Measurements from ENCODE around the gene CNST.
A peak's percentile ranks its signal among the peaks of the same experiment; 100 is the strongest.
"Not testable (repeated sequence)": the region's sequence is repeated elsewhere in the genome, so short reads cannot be mapped to it uniquely, and the experiment has no call there.

Gene CNST

DNA sequence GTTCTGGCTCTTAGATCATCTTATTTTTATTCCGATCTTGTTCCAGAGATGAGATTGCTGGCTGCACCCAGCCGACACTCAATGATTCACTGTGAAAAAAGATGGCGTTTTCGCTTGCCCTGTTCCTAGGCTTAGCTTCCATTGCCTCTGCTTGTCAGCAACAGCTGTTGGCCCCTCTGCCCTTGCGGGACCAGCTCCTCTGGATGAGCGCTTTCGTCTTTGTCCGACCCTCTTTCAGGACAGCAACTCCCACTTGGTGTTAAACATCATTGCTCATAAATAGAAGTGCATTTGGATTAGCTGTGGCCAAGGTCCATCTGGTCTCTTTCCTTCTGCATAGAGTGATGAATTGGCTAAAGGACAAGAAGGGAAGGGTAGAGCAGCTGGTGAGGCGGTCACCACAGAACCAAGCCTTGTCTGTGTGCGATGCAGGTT, 114.5 kb downstream of the CNST start:
- no peak for DNase-seq

DNA sequence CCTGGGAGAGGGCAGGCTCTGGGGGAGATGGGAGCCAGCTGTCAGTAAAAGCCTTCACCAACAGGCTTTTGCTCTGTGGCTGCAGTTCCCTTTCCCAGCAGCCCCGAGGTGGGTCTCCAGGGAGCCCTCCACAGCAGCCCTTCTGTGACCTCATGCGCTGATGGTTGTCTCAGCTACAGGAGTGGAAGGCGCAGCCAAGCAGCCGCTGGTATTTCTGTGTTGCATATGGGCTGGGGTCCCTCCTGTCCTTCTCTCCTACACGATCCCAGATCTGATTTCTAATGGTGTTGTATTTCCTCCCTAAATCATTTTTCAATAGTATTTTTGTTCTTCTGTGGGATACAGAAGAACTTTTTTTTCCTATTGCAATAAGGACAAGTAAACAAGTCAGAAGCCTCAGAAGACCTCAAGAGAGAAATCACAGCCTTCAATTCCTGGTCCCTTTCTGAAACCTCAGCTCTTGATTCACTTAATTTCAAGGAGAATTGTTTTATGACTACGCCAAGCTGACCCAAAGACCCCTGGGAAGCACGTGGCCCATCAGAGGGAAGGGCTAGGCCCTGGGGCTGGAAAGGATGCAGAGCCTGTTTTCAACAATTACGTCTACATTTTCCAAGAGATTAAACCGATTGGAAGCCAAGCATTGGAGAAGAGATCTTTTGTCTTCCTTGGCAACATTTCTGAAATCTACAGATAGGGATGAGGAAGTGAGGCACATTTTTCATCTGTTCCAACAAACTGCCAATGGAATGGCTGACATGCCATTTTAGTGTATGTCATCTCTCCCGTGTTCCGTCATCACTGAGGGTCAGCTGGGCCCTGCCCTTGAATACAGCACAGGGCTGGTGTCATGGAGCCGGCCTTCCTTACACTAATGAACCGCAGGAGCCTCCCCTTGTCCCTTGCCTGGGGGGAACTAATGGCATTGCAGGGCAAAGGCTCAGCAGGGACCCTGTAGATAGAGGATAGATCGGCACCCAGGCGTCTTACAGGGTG, 115.9 kb downstream of the CNST start:
- DNase-seq, result no peak

DNA sequence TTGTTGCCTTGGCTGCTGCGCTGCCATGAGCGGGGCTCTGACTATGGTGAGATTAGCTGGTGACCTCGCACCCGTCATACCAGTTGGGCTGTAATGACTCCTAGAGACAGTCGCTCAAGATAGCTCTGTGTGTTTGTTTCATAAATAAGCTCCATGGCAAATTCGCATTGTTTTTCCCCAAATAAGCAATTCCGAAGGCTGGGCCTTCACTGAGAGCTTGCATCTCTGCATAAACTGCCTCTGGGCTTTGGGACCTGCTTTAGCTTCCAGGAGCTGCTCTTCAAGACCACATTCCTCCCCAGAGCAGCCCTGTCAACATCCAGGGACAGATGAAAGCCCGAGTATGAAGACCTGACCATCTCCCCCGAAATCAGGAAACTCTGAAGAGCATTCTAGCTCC, 117.3 kb downstream of the CNST start:
- DNase-seq, result no peak

DNA sequence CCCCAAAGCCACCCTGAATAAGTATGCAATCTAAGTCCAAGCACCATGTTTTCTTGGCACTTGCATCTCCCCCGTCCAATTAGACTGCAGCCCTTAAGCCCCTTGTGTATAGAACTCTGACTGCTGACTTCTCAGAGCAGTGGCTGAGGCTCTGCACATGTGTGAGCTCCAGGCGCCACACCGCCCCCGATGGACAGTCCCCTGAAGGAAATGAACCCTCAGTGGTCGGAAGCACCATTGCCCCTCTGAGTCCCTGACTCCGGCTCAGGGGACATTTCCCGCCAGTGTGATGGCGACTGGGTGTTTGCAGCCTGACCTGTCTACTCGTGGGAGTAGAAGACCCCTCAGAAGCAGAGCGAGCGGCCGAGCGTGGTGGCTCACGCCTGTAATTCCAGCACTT, 120.7 kb downstream of the CNST start:
- DNase-seq, result no peak

DNA sequence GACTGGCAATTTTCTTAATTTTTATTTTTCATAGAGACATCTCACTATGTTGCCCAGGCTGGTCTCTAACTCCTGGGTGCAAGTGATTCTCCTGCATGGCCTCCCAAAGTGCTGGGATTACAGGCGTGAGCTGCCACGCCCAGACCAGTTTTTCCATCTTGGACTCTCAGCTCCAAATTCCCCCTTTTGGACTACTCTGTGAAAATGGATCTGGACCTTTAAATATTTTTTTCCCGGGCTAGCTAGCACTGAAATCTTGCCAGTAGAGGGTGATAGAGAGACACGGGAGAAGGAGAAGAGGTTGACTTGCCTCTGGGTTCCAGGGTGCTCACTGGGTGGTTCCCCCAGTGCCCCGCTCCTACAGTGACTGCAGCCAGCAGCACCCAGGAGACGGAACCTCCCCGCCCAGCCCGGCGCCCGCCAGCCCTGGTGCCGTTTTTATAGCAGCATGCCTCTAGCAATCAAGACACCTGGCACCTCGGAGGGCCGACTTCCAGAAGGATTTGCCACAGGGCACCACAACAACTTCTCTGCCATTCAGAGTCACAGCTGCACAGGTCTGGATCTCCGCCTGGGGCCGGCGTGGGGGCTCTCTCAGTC, 123.3 kb downstream of the CNST start:
- peak; percentile 29 for DNase-seq

DNA sequence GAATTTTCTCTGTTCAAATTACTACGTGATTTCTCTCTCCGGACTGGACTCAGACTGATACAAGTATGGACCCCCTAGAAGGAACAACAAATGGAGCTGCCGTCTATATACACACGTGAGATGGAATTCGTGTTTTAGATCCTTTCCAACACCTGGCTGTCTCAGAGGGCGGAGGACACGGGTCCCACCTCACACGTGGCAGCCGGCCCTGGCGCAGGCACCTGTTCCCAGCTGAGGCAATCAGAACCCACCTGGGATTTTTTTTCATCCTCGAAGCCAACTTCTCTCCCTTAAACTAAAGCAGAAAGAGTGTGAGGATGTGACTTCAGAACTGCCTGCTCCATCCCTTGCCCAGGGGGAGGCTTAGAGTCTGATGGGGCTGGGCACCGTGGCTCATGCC, 123.8 kb downstream of the CNST start:
- no peak for DNase-seq

DNA sequence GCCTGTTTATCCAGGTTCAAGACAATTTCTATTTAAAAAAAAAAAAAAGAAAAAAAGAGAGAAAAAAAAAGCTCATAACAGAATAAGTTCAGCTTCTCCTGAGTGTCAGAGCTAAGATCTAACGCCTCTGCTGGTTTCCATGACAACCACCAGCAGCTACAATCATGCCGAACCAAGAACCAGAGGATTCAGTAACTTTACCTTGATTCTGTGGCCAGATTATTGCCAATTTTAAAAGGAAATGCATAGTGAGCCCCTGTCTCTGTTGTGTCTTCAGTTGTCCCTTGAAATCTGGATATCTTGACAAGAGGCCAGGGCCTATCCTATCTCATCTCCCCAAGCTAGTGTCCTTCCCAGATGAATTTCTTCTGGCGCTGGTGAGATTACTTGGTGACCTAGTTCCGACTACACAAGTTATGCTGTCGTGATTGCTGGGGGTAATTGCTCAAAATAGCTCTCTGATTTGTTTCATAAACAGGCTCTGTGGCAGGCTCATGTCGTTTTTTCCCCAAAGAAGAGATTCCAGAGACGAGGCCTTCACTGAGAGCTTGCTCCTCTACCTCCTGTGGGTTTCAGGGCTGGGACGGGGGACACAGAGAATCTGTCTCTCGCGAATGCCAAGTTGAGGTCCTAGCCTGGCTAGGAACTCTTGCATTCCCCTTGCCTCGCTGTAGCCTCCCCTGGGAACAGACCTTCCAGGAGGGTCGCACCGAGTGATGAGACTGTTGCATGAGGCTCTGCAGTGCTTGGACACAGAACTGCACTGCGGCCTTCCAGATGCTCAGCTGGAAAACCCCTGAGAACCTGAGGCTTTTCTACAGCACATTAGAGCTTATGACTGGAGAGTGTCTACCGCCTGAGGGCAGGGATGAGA, 125.6 kb downstream of the CNST start:
- DNase-seq, result no peak

DNA sequence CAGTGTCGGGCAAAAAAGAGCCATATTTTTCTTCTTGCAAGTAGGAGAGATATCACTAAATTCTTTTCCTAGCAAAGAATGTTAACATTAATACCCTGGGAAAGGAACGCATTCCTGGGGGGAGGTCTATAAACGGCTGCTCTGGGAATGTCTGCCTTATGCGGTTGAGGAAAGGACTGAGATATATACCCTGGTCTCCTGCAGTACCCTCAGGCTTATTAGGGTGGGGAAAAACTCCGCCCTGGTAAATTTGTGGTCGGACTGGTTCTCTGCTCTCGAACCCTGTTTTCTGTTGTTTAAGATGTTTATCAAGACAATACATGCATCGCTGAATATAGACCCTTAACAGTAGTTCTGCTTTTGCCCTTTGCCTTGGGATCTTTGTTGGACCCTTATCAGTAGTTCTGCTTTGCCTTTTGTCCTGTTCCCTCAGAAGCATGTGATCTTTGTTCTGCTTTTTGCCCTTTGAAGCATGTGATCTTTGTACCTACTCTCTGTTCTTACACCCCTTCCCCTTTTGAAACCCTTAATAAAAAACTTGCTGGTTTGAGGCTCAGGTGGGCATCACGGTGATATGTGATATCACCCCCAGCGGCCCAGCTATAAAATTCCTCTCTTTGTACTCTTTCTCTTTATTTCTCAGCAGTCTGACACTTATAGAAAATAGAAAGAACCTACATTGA, 128.1 kb downstream of the CNST start:
- not testable (repeated sequence) for DNase-seq

DNA sequence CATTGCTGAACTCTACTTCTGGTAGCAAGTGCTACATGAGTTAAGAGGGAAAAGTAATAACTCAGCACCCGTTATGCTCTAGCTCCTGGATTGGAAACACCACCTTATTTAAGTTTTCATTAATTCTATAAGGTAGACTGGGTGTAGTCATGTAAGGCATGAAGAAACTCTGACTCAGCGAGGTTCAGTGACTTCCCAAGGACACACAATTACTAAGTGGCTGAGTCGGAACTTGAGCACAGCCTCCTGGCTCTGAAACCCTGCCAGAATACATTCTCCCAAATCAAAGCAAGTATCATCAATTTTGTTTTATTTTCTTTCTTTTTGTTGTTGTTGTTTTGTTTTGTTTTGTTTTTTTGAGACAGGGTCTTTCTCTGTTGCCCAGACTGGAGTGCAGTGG, 128.9 kb downstream of the CNST start:
- DNase-seq, result no peak

DNA sequence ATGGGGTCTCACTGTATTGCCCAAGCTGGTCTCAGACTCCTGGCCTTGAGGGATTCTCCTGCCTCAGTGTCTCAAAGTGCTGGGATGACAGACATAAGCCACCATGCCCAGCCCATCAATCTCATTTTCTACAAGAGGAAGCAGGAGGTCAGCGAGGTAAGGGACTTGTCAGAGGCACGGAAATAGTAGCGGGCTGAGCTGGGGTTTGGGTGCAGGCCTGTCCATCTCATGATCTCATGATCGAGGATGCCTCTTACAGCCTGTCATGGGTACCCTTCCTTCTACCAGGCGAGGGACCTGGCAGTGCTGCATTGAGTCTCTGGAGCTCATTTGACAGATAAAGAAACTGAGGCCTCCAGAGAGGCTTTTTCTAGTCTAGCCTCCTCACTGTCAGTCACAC, 129.4 kb downstream of the CNST start:
- no peak for DNase-seq

DNA sequence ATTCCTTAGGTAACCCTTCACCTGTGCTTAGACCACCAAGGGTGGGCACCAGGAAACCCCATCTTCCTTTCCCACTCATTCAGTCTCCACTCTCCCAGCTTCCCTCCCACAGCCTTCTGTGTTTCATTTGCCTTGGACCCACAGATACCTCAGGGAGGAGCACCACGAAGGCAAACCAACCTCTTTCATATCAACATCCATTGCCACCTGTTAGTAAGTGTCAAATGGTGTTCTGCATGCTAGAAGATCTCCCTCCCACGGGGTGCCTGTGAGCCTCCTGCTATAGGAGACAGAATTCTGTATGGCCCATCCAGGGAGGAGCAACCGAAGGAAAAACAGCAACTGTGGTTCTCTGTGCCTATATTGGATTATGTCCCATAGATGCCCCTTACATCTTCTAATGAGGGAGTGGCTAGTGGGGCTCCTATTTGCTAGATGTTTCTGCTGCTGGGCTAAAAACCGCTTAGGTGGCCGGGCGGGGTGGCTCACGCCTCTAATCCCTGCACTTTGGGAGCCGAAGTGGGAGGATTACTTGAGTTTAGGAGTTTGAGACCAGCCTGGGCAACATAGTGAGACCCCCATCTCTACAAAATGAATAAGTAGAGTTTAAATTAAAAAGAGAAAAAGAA, 132.3 kb downstream of the CNST start:
- DNase-seq, result no peak

DNA sequence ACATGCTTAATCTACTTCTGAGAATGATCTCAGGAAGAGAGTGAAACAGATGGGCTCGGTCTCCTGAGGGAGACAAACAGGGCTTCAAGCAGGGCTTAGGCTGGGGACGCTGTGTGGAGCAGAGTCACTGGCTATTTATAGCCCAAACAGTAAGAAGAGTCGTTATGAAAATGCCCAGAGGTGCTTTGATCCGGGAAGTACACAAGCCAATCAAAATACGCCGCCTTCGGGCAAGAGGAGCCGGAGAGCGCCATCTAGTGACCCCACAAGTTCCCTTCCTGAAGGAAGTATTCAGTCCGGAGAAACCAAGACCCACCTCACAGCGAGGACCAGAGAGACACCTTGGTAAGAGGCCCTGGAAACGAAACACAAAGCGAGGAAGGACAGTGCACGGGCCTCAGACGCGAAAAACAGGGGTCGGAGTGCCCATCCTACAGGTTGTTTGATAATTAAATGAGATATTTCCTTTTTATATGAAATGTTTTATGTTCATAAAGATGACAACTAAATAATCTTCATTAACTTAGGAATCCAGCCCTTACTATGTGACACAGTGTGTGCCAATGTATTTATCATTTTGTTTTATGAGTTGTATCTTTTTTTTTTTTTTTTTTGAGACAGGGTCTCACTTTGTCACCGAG, 133.0 kb downstream of the CNST start:
- peak; percentile 77 for DNase-seq

DNA sequence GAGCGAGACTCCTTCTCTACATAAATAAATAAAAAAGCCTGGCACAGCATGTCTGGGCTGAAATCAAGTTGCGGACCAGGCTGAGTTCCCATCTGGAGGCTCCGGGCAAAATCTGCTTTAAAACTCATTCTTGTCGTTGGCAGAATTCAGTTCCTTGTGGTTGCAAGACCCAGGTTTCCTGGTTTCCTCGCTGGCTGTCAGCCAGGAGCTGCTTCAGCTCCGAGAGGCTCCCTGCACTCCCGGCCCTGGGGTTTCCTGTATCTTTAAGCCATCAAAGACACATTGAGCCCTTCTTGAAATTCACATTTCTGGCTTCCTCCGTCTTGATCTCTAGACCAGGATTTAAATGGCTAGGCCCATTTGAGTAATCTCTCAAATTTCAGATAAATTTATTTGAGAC, 137.3 kb downstream of the CNST start:
- no peak for DNase-seq

DNA sequence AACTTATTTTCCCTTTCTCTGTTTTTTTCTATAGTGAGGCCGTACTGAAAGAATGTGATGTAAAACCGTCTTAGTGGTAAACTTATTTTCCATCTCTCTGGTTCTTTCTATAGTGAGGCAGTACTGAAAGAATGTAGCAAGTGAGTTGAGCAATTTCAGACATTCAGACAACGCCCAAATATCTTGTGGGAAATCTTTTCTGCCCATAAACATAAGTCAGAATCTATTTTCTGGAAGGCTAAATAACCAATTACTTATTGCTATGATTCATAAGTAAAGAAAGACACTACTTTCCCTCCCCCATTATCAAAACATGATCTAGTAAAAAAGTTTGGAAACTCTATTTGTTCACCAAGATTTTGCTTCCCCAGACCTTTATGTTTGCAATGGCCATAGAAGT, 139.1 kb downstream of the CNST start:
- DNase-seq, result no peak

DNA sequence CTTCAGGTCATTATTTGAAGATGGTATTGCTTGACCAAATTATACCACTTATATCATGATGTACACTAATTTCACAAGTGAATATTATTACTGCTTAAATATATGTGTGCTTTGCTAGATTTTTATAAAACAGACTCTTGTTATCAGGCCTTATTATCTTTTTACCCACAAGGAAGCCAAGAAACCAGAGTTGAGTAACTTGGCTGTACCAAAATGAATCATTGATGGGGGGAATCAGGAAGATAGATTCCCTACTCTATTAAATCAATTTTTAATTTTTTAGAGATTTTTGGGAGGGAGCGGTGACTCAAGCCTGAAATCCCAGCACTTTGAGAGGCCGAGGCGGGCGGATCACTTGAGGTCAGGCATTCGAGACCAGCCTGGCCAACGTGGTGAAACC, 141.9 kb downstream of the CNST start:
- no peak for DNase-seq

DNA sequence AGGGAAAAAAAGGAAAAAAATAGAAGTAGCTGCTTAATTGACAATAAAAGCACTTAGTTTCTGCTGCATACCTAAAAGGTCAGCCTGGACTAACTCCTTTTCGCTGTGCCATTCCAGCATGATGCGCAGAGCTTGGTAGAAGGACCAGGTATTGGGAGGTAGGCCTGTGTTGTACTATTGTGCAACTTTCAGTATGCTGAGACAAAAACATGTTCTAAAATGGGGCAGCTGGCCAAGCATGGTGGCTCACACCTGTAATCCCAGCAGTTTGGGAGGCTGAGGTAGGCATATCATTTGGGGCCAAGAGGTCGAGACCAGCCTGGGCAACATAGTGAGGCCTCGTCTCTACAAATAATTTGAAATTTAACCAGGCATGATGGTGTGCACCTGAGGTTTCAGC, 142.9 kb downstream of the CNST start:
- DNase-seq, result no peak

DNA sequence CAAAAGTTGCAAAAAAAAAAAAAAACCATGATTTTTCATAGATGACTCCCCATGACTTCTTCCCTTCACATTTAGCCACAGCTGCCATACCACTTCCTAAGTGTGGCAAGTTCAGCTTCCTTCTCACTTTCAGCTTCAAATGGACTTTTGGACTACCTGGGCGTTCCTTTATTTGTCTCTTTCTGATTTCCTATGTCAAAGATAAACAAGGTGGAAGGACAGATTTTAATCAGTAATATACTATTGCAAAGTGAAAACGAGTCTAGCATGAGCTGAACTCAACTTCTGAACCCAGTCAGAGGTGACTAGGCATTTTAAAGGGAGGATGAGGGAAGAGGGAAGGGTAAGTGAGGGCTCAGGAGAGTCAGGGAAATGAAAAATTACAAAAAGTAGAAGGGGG, 143.6 kb downstream of the CNST start:
- DNase-seq, result no peak

DNA sequence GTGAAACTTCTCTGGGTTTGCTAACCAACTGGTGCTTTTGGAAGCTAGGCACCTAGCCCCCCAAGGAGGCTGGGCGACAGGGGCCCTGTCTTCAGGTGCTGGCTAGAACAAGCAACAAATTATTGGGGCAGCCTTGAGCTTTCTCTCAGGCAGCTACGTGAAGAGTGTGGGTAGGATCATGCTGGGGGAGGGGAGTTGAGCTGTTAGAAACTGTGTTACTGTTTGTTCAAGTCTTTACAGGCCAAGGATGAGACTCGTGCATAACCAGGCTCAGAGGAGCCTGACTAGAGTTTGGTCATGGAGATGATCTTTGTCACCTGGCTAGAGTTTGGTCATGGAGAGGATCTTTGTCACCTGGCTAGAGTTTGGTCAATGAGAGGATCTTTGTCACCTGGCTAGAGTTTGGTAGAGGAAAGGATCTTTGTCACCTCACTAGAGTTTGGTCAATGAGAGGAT, 145.3 kb downstream of the CNST start:
- DNase-seq, result no peak

DNA sequence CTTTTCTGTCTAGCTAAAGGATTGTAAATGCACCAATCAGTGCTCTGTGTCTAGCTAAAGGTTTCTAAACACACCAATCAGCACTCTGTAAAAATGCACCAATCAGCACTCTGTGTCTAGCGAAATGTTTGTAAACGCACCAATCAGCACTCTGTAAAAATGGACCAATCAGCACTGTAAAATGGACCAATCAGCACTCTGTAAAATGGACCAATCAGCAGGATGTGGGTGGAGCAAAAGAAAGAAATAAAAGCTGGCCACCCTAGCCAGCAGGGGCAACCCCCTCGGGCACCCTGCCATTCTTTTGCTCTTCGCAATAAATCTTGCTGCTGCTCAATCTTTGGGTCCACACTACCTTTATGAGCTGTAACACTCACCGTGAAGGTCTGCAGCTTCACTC, 146.2 kb downstream of the CNST start:
- DNase-seq, result not testable (repeated sequence)
